Liver (tissue), 9 donors: Measurements from ENCODE around the gene FGFBP3. TPM values are rescaled to one million over a fixed set of nuclear protein-coding genes. Genes with fewer than 3 reads are reported as not detected.

Source experiments
- DNase-seq: peaks from one replicate; pipeline ENCODE4 v3.0.0-alpha.2; 2017; ENCODE audit warnings: low spot score
- H3K27ac ChIP-seq, 2 donors: one replicate each; pipeline ENCODE4 v1.7.0; 2013; ENCODE audit warnings: inconsistent platforms in 2 of 2, low read length in 2 of 2, control low read depth in 1 of 2, low read depth in 1 of 2, mild to moderate bottlenecking in 1 of 2
- H3K27me3 ChIP-seq, 4 donors: one replicate each; pipeline versions ENCODE4 v1.6.1 to v1.7.0; 2013; ENCODE audit warnings: low read length in 3 of 4, inconsistent platforms in 1 of 4, mild to moderate bottlenecking in 1 of 4, moderate library complexity in 1 of 4; ENCODE audit not compliant: control insufficient read depth in 4 of 4, insufficient read depth in 4 of 4
- H3K36me3 ChIP-seq, 4 donors: one replicate each; pipeline versions ENCODE4 v1.6.1 to v1.7.0; 2013; ENCODE audit warnings: low read length in 3 of 4, mild to moderate bottlenecking in 3 of 4, low read depth in 1 of 4, moderate library complexity in 1 of 4; ENCODE audit not compliant: control insufficient read depth in 4 of 4, insufficient read depth in 3 of 4
- H3K4me1 ChIP-seq, 4 donors: one replicate each; pipeline versions ENCODE4 v1.6.1 to v1.7.0; 2013; ENCODE audit warnings: low read length in 3 of 4, mild to moderate bottlenecking in 3 of 4, moderate library complexity in 1 of 4; ENCODE audit not compliant: control insufficient read depth in 4 of 4, insufficient read depth in 4 of 4
- H3K4me3 ChIP-seq, 3 donors: one replicate each; pipeline versions ENCODE4 v1.6.1 to v1.7.0; 2013; ENCODE audit warnings: low read length in 3 of 3, control low read depth in 1 of 3, low read depth in 1 of 3, mild to moderate bottlenecking in 1 of 3
- H3K9ac ChIP-seq, 2 donors: one replicate each; pipeline ENCODE4 v1.7.0; 2013; ENCODE audit warnings: low read length in 2 of 2, mild to moderate bottlenecking in 2 of 2, moderate library complexity in 2 of 2, control low read depth in 1 of 2, low read depth in 1 of 2
- H3K9me3 ChIP-seq, 4 donors: one replicate each; pipeline versions ENCODE4 v1.6.1 to v1.7.0; 2013; ENCODE audit warnings: low read length in 3 of 4; ENCODE audit not compliant: control insufficient read depth in 4 of 4
- EGR1 ChIP-seq, 2 donors: IDR thresholded peaks; 2 replicates each; pipeline ENCODE4 v1.6.1; 2016 to 2018; ENCODE audit warnings: antibody characterized with exemption in 2 of 2, low read depth in 2 of 2
- FOXA1 ChIP-seq: IDR thresholded peaks from 2 replicates; pipeline ENCODE4 v1.6.1; 2016; ENCODE audit warnings: antibody characterized with exemption
- FOXA2 ChIP-seq: IDR thresholded peaks from 2 replicates; pipeline ENCODE4 v1.6.1; 2016; ENCODE audit warnings: antibody characterized with exemption
- GABPA ChIP-seq, 2 donors: IDR thresholded peaks in 1 of 2; conservative IDR thresholded peaks in 1 of 2; 2 replicates each; pipeline ENCODE4 v1.6.1; 2016; ENCODE audit warnings: antibody characterized with exemption in 2 of 2, mild to moderate bottlenecking in 1 of 2, moderate library complexity in 1 of 2
- HNF4A ChIP-seq, 2 donors: conservative IDR thresholded peaks; 2 replicates each; pipeline ENCODE4 v1.6.1; 2016; ENCODE audit warnings: antibody characterized with exemption in 2 of 2, mild to moderate bottlenecking in 2 of 2
- HNF4G ChIP-seq: IDR thresholded peaks from 2 replicates; pipeline ENCODE4 v1.6.1; 2016; ENCODE audit warnings: antibody characterized with exemption
- JUND ChIP-seq, 2 donors: IDR thresholded peaks; 2 replicates each; pipeline ENCODE4 v1.6.1; 2016; ENCODE audit warnings: antibody characterized with exemption in 2 of 2
- NR2F2 ChIP-seq: IDR thresholded peaks from 2 replicates; pipeline ENCODE4 v1.6.1; 2016; ENCODE audit warnings: antibody characterized with exemption
- RAD21 ChIP-seq, 2 donors: IDR thresholded peaks; 2 replicates each; pipeline ENCODE4 v1.6.1; 2016; ENCODE audit warnings: antibody characterized with exemption in 2 of 2, mild to moderate bottlenecking in 2 of 2
- RXRA ChIP-seq, 2 donors: IDR thresholded peaks; 2 replicates each; pipeline ENCODE4 v1.6.1; 2017 to 2018; ENCODE audit warnings: antibody characterized with exemption in 2 of 2, mild to moderate bottlenecking in 1 of 2
- SP1 ChIP-seq: IDR thresholded peaks from 2 replicates; pipeline ENCODE4 v1.6.1; 2018; ENCODE audit warnings: antibody characterized with exemption, mild to moderate bottlenecking
- TAF1 ChIP-seq: conservative IDR thresholded peaks from 2 replicates; pipeline ENCODE4 v1.6.1; 2016; ENCODE audit warnings: antibody characterized with exemption, mild to moderate bottlenecking
- YY1 ChIP-seq: IDR thresholded peaks from 2 replicates; pipeline ENCODE4 v1.6.1; 2016; ENCODE audit warnings: antibody characterized with exemption, mild to moderate bottlenecking
- WGBS: extraction: QIAGEN DNeasy Blood & Tissue Kit; methylation state at CpG from one replicate; pipeline ENCODE4 v1.1.7; 2013; 5-methylcytosine and 5-hydroxymethylcytosine counted together
- polyA plus RNA-seq, 2 donors: library from polyadenylated mRNA; stranded (reverse) in 1 of 2; unstranded in 1 of 2; fragments of 200-250 nt in 1 of 2; fragments of >200 nt in 1 of 2; fragmentation: Nextera tagmentation in 1 of 2; extraction: Ambion mirVana in 1 of 2; gene quantifications; one replicate each; pipeline versions ENCODE4 v1.2.1 to v1.2.3, GENCODE V29; 2013 to 2015
- total RNA-seq, 2 donors: library from RNA; depleted of rRNA; stranded (reverse); fragments of >200 nt; gene quantifications; one replicate each; pipeline ENCODE4 v1.2.3, GENCODE V29; 2014
- TF ChIP-seq, protein P1 (sequence below): fragments of 150-350 bp; IDR thresholded peaks from 2 replicates; pipeline ENCODE4 v1.5.1; 2017; ENCODE audit warnings: improper control_type of control experiment, low read depth, low read length; ENCODE audit not compliant: missing input control
- TF ChIP-seq, protein P2 (sequence below): IDR thresholded peaks from 2 replicates; pipeline ENCODE4 v1.6.1; 2016; ENCODE audit warnings: antibody characterized with exemption
- TF ChIP-seq, protein P3 (sequence below): IDR thresholded peaks from 2 replicates; pipeline ENCODE4 v1.6.1; 2016; ENCODE audit warnings: antibody characterized with exemption
- TF ChIP-seq, protein P4 (sequence below): IDR thresholded peaks from 2 replicates; pipeline ENCODE4 v1.6.1; 2016; ENCODE audit warnings: antibody characterized with exemption, mild to moderate bottlenecking
- TF ChIP-seq, protein P5 (sequence below): IDR thresholded peaks from 2 replicates; pipeline ENCODE4 v1.6.1; 2016; ENCODE audit warnings: antibody characterized with exemption
- donor health status: healthy.
- donor health status: healthy.
- donor health status: healthy.
- donor health status: healthy.
- donor health status: healthy.

FGFBP3 gene
- total and polyA plus RNA-seq, 4 donors: 0.08 to 0.37 (median 0.19) TPM

DNA sequence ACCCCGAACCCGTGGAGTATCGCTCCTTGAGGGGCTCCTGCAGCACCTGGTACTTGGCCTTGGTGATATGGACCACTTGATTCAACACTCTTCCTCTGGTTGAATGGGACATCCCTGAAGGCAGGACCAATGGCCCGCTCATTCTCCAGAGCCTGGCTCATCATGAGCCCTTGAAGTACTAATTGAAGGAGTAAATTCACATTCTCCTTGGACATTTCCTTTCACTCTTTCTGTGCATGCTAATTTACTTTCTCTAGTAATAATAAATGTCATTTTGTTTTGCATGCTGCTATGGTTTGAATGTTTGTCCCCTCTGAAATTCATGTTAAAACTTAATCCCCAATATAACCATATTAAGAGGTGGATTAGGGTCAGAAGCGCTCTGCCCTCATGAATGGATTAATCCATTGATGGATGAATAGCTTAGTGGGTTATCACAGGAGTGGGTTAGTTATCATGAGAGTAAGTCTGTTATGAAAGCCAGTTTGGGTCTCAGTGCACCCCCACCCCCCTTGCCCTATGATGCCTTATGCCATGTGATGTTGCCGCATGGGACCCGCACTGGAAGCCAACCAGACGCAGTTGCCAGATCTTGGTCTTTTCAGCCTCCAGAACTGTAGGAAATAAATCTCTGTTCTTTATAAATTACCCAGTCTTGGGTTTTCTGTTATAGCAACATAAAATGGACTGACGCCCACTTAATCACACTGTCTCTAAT is 23.8 kb downstream of the FGFBP3 start:
- DNase-seq: no peak
- H3K27me3 ChIP-seq: no peaks in the 10 kb centered on the region
- TF ChIP-seq FOXA2 (no peak), RXRA (IDR thresholded peaks at IDR 0.05) (no peak), GABPA (IDR thresholded peaks at IDR 0.05 in 1 of 2, conservative IDR thresholded peaks at IDR 0.05 in 1 of 2) (no peak), TAF1 (no peak), NR2F2 (no peak), FOXA1 (no peak), YY1 (no peak), RAD21 (IDR thresholded peaks at IDR 0.05) (no peak), HNF4G (no peak)
- TF ChIP-seq, protein P1, sequence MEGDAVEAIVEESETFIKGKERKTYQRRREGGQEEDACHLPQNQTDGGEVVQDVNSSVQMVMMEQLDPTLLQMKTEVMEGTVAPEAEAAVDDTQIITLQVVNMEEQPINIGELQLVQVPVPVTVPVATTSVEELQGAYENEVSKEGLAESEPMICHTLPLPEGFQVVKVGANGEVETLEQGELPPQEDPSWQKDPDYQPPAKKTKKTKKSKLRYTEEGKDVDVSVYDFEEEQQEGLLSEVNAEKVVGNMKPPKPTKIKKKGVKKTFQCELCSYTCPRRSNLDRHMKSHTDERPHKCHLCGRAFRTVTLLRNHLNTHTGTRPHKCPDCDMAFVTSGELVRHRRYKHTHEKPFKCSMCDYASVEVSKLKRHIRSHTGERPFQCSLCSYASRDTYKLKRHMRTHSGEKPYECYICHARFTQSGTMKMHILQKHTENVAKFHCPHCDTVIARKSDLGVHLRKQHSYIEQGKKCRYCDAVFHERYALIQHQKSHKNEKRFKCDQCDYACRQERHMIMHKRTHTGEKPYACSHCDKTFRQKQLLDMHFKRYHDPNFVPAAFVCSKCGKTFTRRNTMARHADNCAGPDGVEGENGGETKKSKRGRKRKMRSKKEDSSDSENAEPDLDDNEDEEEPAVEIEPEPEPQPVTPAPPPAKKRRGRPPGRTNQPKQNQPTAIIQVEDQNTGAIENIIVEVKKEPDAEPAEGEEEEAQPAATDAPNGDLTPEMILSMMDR: no peak
- TF ChIP-seq, protein P2, sequence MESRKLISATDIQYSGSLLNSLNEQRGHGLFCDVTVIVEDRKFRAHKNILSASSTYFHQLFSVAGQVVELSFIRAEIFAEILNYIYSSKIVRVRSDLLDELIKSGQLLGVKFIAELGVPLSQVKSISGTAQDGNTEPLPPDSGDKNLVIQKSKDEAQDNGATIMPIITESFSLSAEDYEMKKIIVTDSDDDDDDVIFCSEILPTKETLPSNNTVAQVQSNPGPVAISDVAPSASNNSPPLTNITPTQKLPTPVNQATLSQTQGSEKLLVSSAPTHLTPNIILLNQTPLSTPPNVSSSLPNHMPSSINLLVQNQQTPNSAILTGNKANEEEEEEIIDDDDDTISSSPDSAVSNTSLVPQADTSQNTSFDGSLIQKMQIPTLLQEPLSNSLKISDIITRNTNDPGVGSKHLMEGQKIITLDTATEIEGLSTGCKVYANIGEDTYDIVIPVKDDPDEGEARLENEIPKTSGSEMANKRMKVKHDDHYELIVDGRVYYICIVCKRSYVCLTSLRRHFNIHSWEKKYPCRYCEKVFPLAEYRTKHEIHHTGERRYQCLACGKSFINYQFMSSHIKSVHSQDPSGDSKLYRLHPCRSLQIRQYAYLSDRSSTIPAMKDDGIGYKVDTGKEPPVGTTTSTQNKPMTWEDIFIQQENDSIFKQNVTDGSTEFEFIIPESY: no peak
- H3K36me3 ChIP-seq: no peaks in the 10 kb centered on the region
- 97% methylated on average over 9 of the region's 9 CpGs for WGBS
- no peak overlapping the region for H3K27ac ChIP-seq
- H3K4me1 ChIP-seq: peaks cover 0 to 11% (median 10%) of the 10 kb centered on the region in 4 donors
- no peak overlapping the region for H3K9ac ChIP-seq
- no peaks in the 10 kb centered on the region for H3K9me3 ChIP-seq
- no peak overlapping the region for H3K4me3 ChIP-seq

DNA sequence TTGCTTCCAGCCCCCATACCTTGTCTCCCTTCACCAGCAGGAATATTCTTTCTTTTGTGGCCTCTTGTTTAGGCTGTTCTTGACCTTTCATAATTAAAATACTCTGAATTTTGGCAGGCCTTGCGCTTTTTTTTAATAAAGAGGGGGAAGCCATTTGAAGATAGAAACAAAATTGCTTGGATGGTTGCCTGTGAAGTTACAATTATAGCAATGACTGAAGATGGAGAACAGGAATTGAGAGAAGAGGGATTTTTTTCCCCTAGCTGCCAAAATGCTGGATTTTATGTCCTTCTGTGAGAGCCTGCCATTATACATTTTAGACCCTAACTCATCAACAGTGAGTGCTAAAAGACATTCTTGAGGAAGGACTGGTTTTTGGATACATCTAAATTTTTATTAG is 24.8 kb downstream of the FGFBP3 start:
- H3K36me3 ChIP-seq: no peaks in the 10 kb centered on the region
- H3K27me3 ChIP-seq: no peaks in the 10 kb centered on the region
- TF ChIP-seq JUND (IDR thresholded peaks at IDR 0.05): no peak
- TF ChIP-seq, protein P3, sequence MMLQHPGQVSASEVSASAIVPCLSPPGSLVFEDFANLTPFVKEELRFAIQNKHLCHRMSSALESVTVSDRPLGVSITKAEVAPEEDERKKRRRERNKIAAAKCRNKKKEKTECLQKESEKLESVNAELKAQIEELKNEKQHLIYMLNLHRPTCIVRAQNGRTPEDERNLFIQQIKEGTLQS: no peak
- no peak for TF ChIP-seq RAD21 (IDR thresholded peaks at IDR 0.05)
- TF ChIP-seq HNF4G: no peak
- TF ChIP-seq RXRA (IDR thresholded peaks at IDR 0.05): no peak
- no peak for TF ChIP-seq FOXA2
- no peak for TF ChIP-seq NR2F2
- TF ChIP-seq, protein P4, sequence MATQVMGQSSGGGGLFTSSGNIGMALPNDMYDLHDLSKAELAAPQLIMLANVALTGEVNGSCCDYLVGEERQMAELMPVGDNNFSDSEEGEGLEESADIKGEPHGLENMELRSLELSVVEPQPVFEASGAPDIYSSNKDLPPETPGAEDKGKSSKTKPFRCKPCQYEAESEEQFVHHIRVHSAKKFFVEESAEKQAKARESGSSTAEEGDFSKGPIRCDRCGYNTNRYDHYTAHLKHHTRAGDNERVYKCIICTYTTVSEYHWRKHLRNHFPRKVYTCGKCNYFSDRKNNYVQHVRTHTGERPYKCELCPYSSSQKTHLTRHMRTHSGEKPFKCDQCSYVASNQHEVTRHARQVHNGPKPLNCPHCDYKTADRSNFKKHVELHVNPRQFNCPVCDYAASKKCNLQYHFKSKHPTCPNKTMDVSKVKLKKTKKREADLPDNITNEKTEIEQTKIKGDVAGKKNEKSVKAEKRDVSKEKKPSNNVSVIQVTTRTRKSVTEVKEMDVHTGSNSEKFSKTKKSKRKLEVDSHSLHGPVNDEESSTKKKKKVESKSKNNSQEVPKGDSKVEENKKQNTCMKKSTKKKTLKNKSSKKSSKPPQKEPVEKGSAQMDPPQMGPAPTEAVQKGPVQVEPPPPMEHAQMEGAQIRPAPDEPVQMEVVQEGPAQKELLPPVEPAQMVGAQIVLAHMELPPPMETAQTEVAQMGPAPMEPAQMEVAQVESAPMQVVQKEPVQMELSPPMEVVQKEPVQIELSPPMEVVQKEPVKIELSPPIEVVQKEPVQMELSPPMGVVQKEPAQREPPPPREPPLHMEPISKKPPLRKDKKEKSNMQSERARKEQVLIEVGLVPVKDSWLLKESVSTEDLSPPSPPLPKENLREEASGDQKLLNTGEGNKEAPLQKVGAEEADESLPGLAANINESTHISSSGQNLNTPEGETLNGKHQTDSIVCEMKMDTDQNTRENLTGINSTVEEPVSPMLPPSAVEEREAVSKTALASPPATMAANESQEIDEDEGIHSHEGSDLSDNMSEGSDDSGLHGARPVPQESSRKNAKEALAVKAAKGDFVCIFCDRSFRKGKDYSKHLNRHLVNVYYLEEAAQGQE: no peak
- no peak for TF ChIP-seq EGR1 (IDR thresholded peaks at IDR 0.05; ENCODE audit: low read depth in 2 of 2)
- TF ChIP-seq, protein P5, sequence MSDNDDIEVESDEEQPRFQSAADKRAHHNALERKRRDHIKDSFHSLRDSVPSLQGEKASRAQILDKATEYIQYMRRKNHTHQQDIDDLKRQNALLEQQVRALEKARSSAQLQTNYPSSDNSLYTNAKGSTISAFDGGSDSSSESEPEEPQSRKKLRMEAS: no peak
- TF ChIP-seq GABPA (IDR thresholded peaks at IDR 0.05 in 1 of 2, conservative IDR thresholded peaks at IDR 0.05 in 1 of 2): no peak
- no peak for TF ChIP-seq HNF4A (conservative IDR thresholded peaks at IDR 0.05)
- TF ChIP-seq, protein P2: no peak
- no peak for TF ChIP-seq SP1
- no peak for TF ChIP-seq FOXA1
- TF ChIP-seq, protein P1: no peak
- TF ChIP-seq YY1: no peak
- no peak for TF ChIP-seq TAF1
- H3K9ac ChIP-seq: no peak overlapping the region
- no peak for DNase-seq
- H3K9me3 ChIP-seq: no peaks in the 10 kb centered on the region
- no peak overlapping the region for H3K27ac ChIP-seq
- 89% methylated on average over 1 of the region's 1 CpG for WGBS
- no peak overlapping the region for H3K4me3 ChIP-seq
- peaks cover 0 to 11% (median 10%) of the 10 kb centered on the region in 4 donors for H3K4me1 ChIP-seq
